Ovary (tissue), 10 donors: Measurements from ENCODE around the gene GGPS1. TPM values are rescaled to one million over a fixed set of nuclear protein-coding genes. Genes with fewer than 3 reads are reported as not detected.
"Not testable (repeated sequence)": the region's sequence is repeated elsewhere in the genome, so short reads cannot be mapped to it uniquely, and the experiment has no call there.

Source experiments
- DNase-seq, 5 donors: peaks; one replicate each; pipeline ENCODE4 v3.0.0-alpha.2; 2019 to 2020
- H3K27ac ChIP-seq, 2 donors: fragments of 200-600 bp; one replicate each; pipeline versions ENCODE4 v1.5.1 to v1.8.0; 2019 to 2022
- H3K27me3 ChIP-seq: fragments of 200-600 bp; one replicate; pipeline ENCODE4 v1.8.0; 2022
- H3K36me3 ChIP-seq: fragments of 200-600 bp; sonication (generic); one replicate; pipeline ENCODE4 v1.5.1; 2019
- H3K4me1 ChIP-seq: one replicate; pipeline ENCODE4 v1.8.1; 2013; ENCODE audit warnings: mild to moderate bottlenecking, moderate library complexity; ENCODE audit not compliant: insufficient read depth
- H3K4me3 ChIP-seq: fragments of 200-600 bp; sonication (generic); one replicate; pipeline ENCODE4 v1.5.1; 2017
- H3K9me3 ChIP-seq, 2 donors: fragments of 200-600 bp in 1 of 2; sonication (generic) in 1 of 2; one replicate each; pipeline versions ENCODE4 v1.5.1 to v1.8.1; 2013 to 2019; ENCODE audit warnings: mild to moderate bottlenecking in 1 of 2, moderate library complexity in 1 of 2
- EP300 ChIP-seq: sonication (generic); formaldehyde crosslinking; IDR thresholded peaks from one replicate; pipeline ENCODE4 v1.6.1; 2017; ENCODE audit warnings: antibody characterized with exemption
- POLR2A ChIP-seq: fragments of 450-650 bp; IDR thresholded peaks from one replicate; pipeline ENCODE4 v1.6.1; 2017; ENCODE audit warnings: antibody characterized with exemption, mild to moderate bottlenecking, moderate library complexity
- WGBS, 3 donors: extraction: QIAGEN DNeasy Blood & Tissue Kit in 1 of 3; methylation state at CpG; one replicate each; pipeline versions ENCODE4 v1.1.5 to v1.1.7; 2013 to 2017; 5-methylcytosine and 5-hydroxymethylcytosine counted together
- intact Hi-C, 4 donors: fragments of 100-400 bp; cut with DNase I; formaldehyde crosslinking; loops; one replicate each; pipeline versions ENCODE4 v1.11.0 to v1.15.1; 2022 to 2023
- long read RNA-seq, 3 donors: library from polyadenylated mRNA in 2 of 3; unstranded in 2 of 3; transcript quantifications; one replicate each; pipeline ENCODE4 v2.0.0 and lab custom pipeline, GENCODE V29; 2021 to 2026
- polyA plus RNA-seq, 2 donors: library from polyadenylated mRNA; stranded (reverse); fragments of 200-250 nt in 1 of 2; fragments of 350-450 nt in 1 of 2; fragmentation: Illumina TruSeq in 1 of 2; extraction: RNeasy Lipid Tissue Mini Kit (QIAGEN cat#74804) in 1 of 2; gene quantifications; one replicate each; pipeline ENCODE4 v1.2.3, GENCODE V29; 2013 to 2014
- total RNA-seq, 7 donors: library from RNA; depleted of rRNA in 2 of 7; stranded (reverse); fragments of >200 nt in 2 of 7; fragmentation: NEBNext Ultra II Directional in 3 of 7; extraction: Animal tissue kit (Norgen Biotek cat#: 25700) in 3 of 7; gene quantifications; one replicate each; pipeline versions ENCODE4 v1.1.0 to v1.2.4, GENCODE V29; 2016 to 2023
- TF ChIP-seq, protein P1 (sequence below), 3 donors: fragments of 450-650 bp in 2 of 3; fragments of 200-600 bp in 1 of 3; IDR thresholded peaks; one replicate each; pipeline versions ENCODE4 v1.5.1 to v1.8.0; 2016 to 2022; ENCODE audit warnings: antibody characterized with exemption in 3 of 3, mild to moderate bottlenecking in 1 of 3
- donor health status: DM: no; HTN: no; CAD: no; lungs with moderate emphysema.
- donor health status: DM: no; HTN: no; CAD: no.
- donor health status: Bipolar disorder and iron deficiency.
- donor health status: DM: yes; HTN: yes; CAD: no.
- donor health status: DM: no; HTN: no; CAD: no.
- donor health status: DM: yes; HTN: yes; CAD: no.

The GGPS1 gene
- total RNA-seq: 10 to 100 TPM; 15.3 to 42.4 (median 31.7) TPM
- polyA plus RNA-seq: 10 to 100 TPM; 21.1 to 31.8 TPM
- long read RNA-seq, donor 1, transcript GGPS1-201 (4 exons, 2,895 nt): major isoform, 90 of 102 reads
- long read RNA-seq, donor 1, partial matches to known transcripts: 3 of 102 reads
- long read RNA-seq, donor 1, other reads (novel, unspliced or antisense): 4 of 102 reads
- long read RNA-seq, donor 2, transcript GGPS1-201 (4 exons, 2,895 nt): major isoform, 20 of 24 reads
- long read RNA-seq, donor 2, partial matches to known transcripts: 0 of 24 reads
- long read RNA-seq, donor 2, other reads (novel, unspliced or antisense): 0 of 24 reads
- long read RNA-seq, donor 3, transcript GGPS1-201 (4 exons, 2,895 nt): major isoform, 27 of 28 reads
- long read RNA-seq, donor 3, partial matches to known transcripts: 0 of 28 reads
- long read RNA-seq, donor 3, other reads (novel, unspliced or antisense): 0 of 28 reads

- intact Hi-C loops: no loop called here
- Histone ChIP-seq H3K9me3 (no peaks in the 10 kb centered on the region), H3K36me3 (no peaks in the 10 kb centered on the region), H3K4me1 (peaks cover 6% of the 10 kb centered on the region), H3K27ac (peak within 1 kb of the TSS; percentile 82 to 95), H3K4me3 (peak within 1 kb of the TSS; percentile 89), H3K27me3 (no peaks in the 10 kb centered on the region)
- WGBS, 3 donors: 0% methylated on average over 54 of the region's 54 CpGs
- DNase-seq: peak; percentile 97 to 98 (median 98)
- peak; percentile 98 for TF ChIP-seq POLR2A
- peak; percentile 24 for TF ChIP-seq EP300
- TF ChIP-seq, protein P1, sequence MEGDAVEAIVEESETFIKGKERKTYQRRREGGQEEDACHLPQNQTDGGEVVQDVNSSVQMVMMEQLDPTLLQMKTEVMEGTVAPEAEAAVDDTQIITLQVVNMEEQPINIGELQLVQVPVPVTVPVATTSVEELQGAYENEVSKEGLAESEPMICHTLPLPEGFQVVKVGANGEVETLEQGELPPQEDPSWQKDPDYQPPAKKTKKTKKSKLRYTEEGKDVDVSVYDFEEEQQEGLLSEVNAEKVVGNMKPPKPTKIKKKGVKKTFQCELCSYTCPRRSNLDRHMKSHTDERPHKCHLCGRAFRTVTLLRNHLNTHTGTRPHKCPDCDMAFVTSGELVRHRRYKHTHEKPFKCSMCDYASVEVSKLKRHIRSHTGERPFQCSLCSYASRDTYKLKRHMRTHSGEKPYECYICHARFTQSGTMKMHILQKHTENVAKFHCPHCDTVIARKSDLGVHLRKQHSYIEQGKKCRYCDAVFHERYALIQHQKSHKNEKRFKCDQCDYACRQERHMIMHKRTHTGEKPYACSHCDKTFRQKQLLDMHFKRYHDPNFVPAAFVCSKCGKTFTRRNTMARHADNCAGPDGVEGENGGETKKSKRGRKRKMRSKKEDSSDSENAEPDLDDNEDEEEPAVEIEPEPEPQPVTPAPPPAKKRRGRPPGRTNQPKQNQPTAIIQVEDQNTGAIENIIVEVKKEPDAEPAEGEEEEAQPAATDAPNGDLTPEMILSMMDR (IDR thresholded peaks at IDR 0.05): peak in 1 of 3 donors; percentile 6
Measured at GRCh38 chr1:235328271-235329138, at the start of gene GGPS1. TSS of gene GGPS1 (plus strand) at chr1:235328570. CDS start at chr1:235335265, 6,695 bp downstream.

- H3K9me3 ChIP-seq: no peaks in the 10 kb centered on the region
- H3K4me1 ChIP-seq: peaks cover 14% of the 10 kb centered on the region
- no peak overlapping the region for H3K27ac ChIP-seq
- WGBS, 3 donors: 48 to 64% (median 50%) methylated on average over 5 of the region's 5 CpGs
- H3K4me3 ChIP-seq: no peak overlapping the region
- no peaks in the 10 kb centered on the region for H3K36me3 ChIP-seq
- no peaks in the 10 kb centered on the region for H3K27me3 ChIP-seq
- intact Hi-C loops: no loop called here
- no peak for DNase-seq
- no peak for TF ChIP-seq EP300
- no peak for TF ChIP-seq POLR2A
- TF ChIP-seq, protein P1 (IDR thresholded peaks at IDR 0.05): no peak
Measured at GRCh38 chr1:235278915-235279292, 49.5 kb upstream of the GGPS1 start.

DNA sequence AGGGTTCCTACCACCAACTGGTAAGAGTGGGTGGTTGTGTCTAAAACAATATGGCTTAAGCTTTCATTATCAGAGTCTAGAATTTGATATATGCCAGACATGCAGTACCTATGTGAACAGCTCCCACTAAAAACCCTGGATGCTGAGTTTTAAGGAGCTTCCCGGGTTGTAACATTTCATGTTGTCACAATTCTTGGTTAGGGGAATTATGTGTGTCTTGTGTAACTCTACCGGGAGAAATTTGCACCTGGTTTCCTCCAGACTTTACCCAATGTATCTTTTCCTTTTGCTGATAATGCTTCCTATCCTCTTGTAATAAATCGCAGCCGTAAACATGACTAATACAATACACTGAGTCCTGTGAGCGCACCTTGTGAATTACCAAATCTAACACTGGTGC, 48.7 kb upstream of the GGPS1 start:
- WGBS, 3 donors: 74 to 82% (median 75%) methylated on average over 5 of the region's 5 CpGs
- peaks cover 17% of the 10 kb centered on the region for H3K4me1 ChIP-seq

GRCh38 chr1:235280467-235280866, 47.9 kb upstream of the GGPS1 start:
- Histone ChIP-seq H3K27me3 (no peaks in the 10 kb centered on the region), H3K9me3 (no peaks in the 10 kb centered on the region), H3K36me3 (no peaks in the 10 kb centered on the region), H3K27ac (no peak overlapping the region), H3K4me3 (no peak overlapping the region), H3K4me1 (peaks cover 18% of the 10 kb centered on the region)
- DNase-seq: no peak
- TF ChIP-seq EP300: no peak
- TF ChIP-seq, protein P1 (IDR thresholded peaks at IDR 0.05): no peak
- no peak for TF ChIP-seq POLR2A
- intact Hi-C loops: no loop called here
- 96 to 97% (median 97%) methylated on average over 15 of the region's 15 CpGs for WGBS, 3 donors

More for the DNA sequence above, 48.7 kb upstream of the GGPS1 start:
- H3K27me3 ChIP-seq: no peaks in the 10 kb centered on the region
- no peaks in the 10 kb centered on the region for H3K36me3 ChIP-seq
- TF ChIP-seq POLR2A: no peak
- H3K9me3 ChIP-seq: no peaks in the 10 kb centered on the region
- intact Hi-C loops: no loop called here
- no peak overlapping the region for H3K4me3 ChIP-seq
- H3K27ac ChIP-seq: no peak overlapping the region
- no peak for DNase-seq

- DNase-seq, H3K27ac ChIP-seq, H3K9me3 ChIP-seq, H3K36me3 ChIP-seq, H3K4me3 ChIP-seq, H3K27me3 ChIP-seq, intact Hi-C loops: not testable (repeated sequence)
- H3K4me1 ChIP-seq: peaks cover 17% of the 10 kb centered on the region
- WGBS, 3 donors: 93 to 94% (median 94%) methylated on average over 13 of the region's 13 CpGs
Measured at GRCh38 chr1:235283636-235284035, 44.7 kb upstream of the GGPS1 start.
